TTC549 (cell line): ENCODE data around the gene RAB39B.

Source experiments
- FAIRE-seq: peaks from 2 replicates; lab custom pipeline; 2012; peaks lifted over from hg19 to GRCh38; lab: Jason Lieb, UNC

Gene RAB39B

GRCh38 chrX:155215443-155216178 lies 48.7 kb downstream of the RAB39B start:
- FAIRE-seq: no peak

- no peak for FAIRE-seq
Observed at GRCh38 chrX:155213731-155214130, 50.6 kb downstream of the RAB39B start.

- FAIRE-seq: no peak
Observed at GRCh38 chrX:155211208-155211607, 53.1 kb downstream of the RAB39B start.
